Ovary (tissue), 9 donors: ENCODE data around the gene HECTD4. TPM values are rescaled to one million over a fixed set of nuclear protein-coding genes. Genes with fewer than 3 reads are reported as not detected.

Experiments
- DNase-seq, 5 donors: peaks; one replicate each; pipeline ENCODE4 v3.0.0-alpha.2; 2019 to 2020
- H3K27ac ChIP-seq, 2 donors: fragments of 200-600 bp; one replicate each; pipeline versions ENCODE4 v1.5.1 to v1.8.0; 2019 to 2022
- H3K27me3 ChIP-seq: fragments of 200-600 bp; one replicate; pipeline ENCODE4 v1.8.0; 2022
- H3K36me3 ChIP-seq: fragments of 200-600 bp; sonication (generic); one replicate; pipeline ENCODE4 v1.5.1; 2019
- H3K4me1 ChIP-seq: one replicate; pipeline ENCODE4 v1.8.1; 2013; ENCODE audit warnings: mild to moderate bottlenecking, moderate library complexity; ENCODE audit not compliant: insufficient read depth
- H3K4me3 ChIP-seq: fragments of 200-600 bp; sonication (generic); one replicate; pipeline ENCODE4 v1.5.1; 2017
- H3K9me3 ChIP-seq, 2 donors: fragments of 200-600 bp in 1 of 2; sonication (generic) in 1 of 2; one replicate each; pipeline versions ENCODE4 v1.5.1 to v1.8.1; 2013 to 2019; ENCODE audit warnings: mild to moderate bottlenecking in 1 of 2, moderate library complexity in 1 of 2
- CTCF ChIP-seq, 3 donors: fragments of 450-650 bp in 2 of 3; fragments of 200-600 bp in 1 of 3; IDR thresholded peaks; one replicate each; pipeline versions ENCODE4 v1.5.1 to v1.8.0; 2016 to 2022; ENCODE audit warnings: antibody characterized with exemption in 3 of 3, mild to moderate bottlenecking in 1 of 3
- EP300 ChIP-seq: sonication (generic); formaldehyde crosslinking; IDR thresholded peaks from one replicate; pipeline ENCODE4 v1.6.1; 2017; ENCODE audit warnings: antibody characterized with exemption
- POLR2A ChIP-seq: fragments of 450-650 bp; IDR thresholded peaks from one replicate; pipeline ENCODE4 v1.6.1; 2017; ENCODE audit warnings: antibody characterized with exemption, mild to moderate bottlenecking, moderate library complexity
- WGBS, 3 donors: extraction: QIAGEN DNeasy Blood & Tissue Kit in 1 of 3; methylation state at CpG; one replicate each; pipeline versions ENCODE4 v1.1.5 to v1.1.7; 2013 to 2017; 5-methylcytosine and 5-hydroxymethylcytosine counted together
- intact Hi-C, 4 donors: fragments of 100-400 bp; cut with DNase I; formaldehyde crosslinking; loops; one replicate each; pipeline versions ENCODE4 v1.11.0 to v1.15.1; 2022 to 2023
- polyA plus RNA-seq, 2 donors: library from polyadenylated mRNA; stranded (reverse); fragments of 200-250 nt in 1 of 2; fragments of 350-450 nt in 1 of 2; fragmentation: Illumina TruSeq in 1 of 2; extraction: RNeasy Lipid Tissue Mini Kit (QIAGEN cat#74804) in 1 of 2; gene quantifications; one replicate each; pipeline ENCODE4 v1.2.3, GENCODE V29; 2013 to 2014
- total RNA-seq, 7 donors: library from RNA; depleted of rRNA in 2 of 7; stranded (reverse); fragments of >200 nt in 2 of 7; fragmentation: NEBNext Ultra II Directional in 3 of 7; extraction: Animal tissue kit (Norgen Biotek cat#: 25700) in 3 of 7; gene quantifications; one replicate each; pipeline versions ENCODE4 v1.1.0 to v1.2.4, GENCODE V29; 2016 to 2023
- donor health status: DM: no; HTN: no; CAD: no; lungs with moderate emphysema.
- donor health status: DM: no; HTN: no; CAD: no.
- donor health status: Bipolar disorder and iron deficiency.
- donor health status: DM: yes; HTN: yes; CAD: no.
- donor health status: DM: no; HTN: no; CAD: no.
- donor health status: DM: yes; HTN: yes; CAD: no.

The HECTD4 gene
- total and polyA plus RNA-seq, 9 donors: 12.3 to 47.3 (median 34.9) TPM

GRCh38 chr12:112130441-112130998 lies 251.7 kb downstream of the HECTD4 start:
- no peak for TF ChIP-seq POLR2A
- TF ChIP-seq EP300: no peak
- no peak for TF ChIP-seq CTCF (IDR thresholded peaks at IDR 0.05)
- peaks cover 7% of the 10 kb centered on the region for H3K4me1 ChIP-seq

GRCh38 chr12:112126911-112127310 lies 255.3 kb downstream of the HECTD4 start:
- no peak overlapping the region for H3K4me3 ChIP-seq
- TF ChIP-seq CTCF (IDR thresholded peaks at IDR 0.05): no peak
- TF ChIP-seq EP300: no peak
- no peak for TF ChIP-seq POLR2A
- H3K27ac ChIP-seq: no peak overlapping the region
- 75 to 84% (median 77%) methylated on average over 7 of the region's 7 CpGs for WGBS, 3 donors
- H3K36me3 ChIP-seq: no peaks in the 10 kb centered on the region
- intact Hi-C loops: loop anchor here in 1 of 4 donors (10.0 kb wide), 1 partner anchor 112 kb away; the partner anchor contains the start of genes ERP29 and TMEM116
- H3K9me3 ChIP-seq: no peaks in the 10 kb centered on the region
- H3K27me3 ChIP-seq: no peaks in the 10 kb centered on the region
- peaks cover 15% of the 10 kb centered on the region for H3K4me1 ChIP-seq
- DNase-seq: no peak

More at GRCh38 chr12:112130441-112130998, 251.7 kb downstream of the HECTD4 start:
- Histone ChIP-seq H3K4me3 (no peak overlapping the region), H3K27ac (no peak overlapping the region), H3K27me3 (no peaks in the 10 kb centered on the region), H3K9me3 (no peaks in the 10 kb centered on the region), H3K36me3 (no peaks in the 10 kb centered on the region)
- intact Hi-C loops: no loop called here
- no peak for DNase-seq
- WGBS, 3 donors: 9 to 22% (median 17%) methylated on average over 2 of the region's 2 CpGs

- Histone ChIP-seq H3K4me1 (peaks cover 16% of the 10 kb centered on the region), H3K27me3 (no peaks in the 10 kb centered on the region), H3K27ac (peak overlapping the region; percentile 74 to 82), H3K4me3 (peak overlapping the region; percentile 79), H3K36me3 (no peaks in the 10 kb centered on the region), H3K9me3 (no peaks in the 10 kb centered on the region)
- WGBS, 3 donors: 1% methylated on average over 25 of the region's 25 CpGs
- DNase-seq: no peak
- intact Hi-C loops: loop anchor here in 1 of 4 donors (10.0 kb wide), 1 partner anchor 111 kb away; the partner anchor contains the start of genes ERP29 and TMEM116
- TF ChIP-seq EP300 (no peak), CTCF (IDR thresholded peaks at IDR 0.05) (no peak), POLR2A (no peak)
Measured at GRCh38 chr12:112126000-112126438, 256.2 kb downstream of the HECTD4 start.

GRCh38 chr12:112125250-112125999 lies 256.8 kb downstream of the HECTD4 start, which contains the start of gene TRAFD1:
TSS of gene TRAFD1 (plus strand) at chr12:112125560. CDS start at chr12:112130523, 4,963 bp downstream.
- WGBS, 3 donors: 0 to 1% (median 0%) methylated on average over 57 to 63 of the region's 63 CpGs
- Histone ChIP-seq H3K9me3 (no peaks in the 10 kb centered on the region), H3K36me3 (no peaks in the 10 kb centered on the region), H3K4me3 (peak within 1 kb of the TSS; percentile 79), H3K27me3 (no peaks in the 10 kb centered on the region), H3K27ac (peak within 1 kb of the TSS; percentile 74 to 82), H3K4me1 (peaks cover 16% of the 10 kb centered on the region)
- TF ChIP-seq POLR2A (peak; percentile 94), CTCF (IDR thresholded peaks at IDR 0.05) (no peak), EP300 (no peak)
- intact Hi-C loops: loop anchor here in 1 of 4 donors (10.0 kb wide), 1 partner anchor 111 kb away; the partner anchor contains the start of genes ERP29 and TMEM116
- peak; percentile 98 to 99 (median 98) for DNase-seq
